Measurements from ENCODE around the gene KHDC1.

The KHDC1 gene

DNA sequence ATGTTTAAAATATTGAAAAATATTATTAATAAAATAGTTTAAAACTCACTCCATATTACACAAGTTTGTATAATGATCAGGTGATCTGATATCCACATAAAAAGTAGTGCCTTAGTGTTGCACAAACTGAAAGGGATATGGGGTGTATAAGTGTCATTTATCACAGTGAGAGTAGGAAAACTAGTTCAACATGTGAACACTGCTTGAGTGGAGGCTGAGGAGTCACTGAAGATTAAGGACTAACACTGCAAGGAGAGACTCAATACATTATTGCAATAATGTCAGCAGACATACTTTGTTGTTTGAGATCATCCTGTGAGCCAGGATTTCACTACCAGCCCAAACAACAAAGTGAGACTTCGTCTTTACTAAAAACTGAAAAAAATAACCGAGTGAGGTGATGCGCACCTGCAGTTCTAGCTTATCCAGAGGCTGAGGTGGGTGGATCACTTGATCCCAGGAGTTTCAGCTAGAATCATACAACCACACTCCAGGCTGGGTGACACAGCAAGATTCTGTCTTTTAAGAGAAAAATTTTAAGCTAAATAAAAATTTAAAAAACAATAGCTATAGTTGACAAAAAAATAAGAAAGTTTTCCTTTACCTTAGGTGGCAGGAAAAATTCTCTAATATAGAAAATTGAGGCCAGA, 35.3 kb downstream of the KHDC1 start:
- TF ChIP-seq, protein P1, sequence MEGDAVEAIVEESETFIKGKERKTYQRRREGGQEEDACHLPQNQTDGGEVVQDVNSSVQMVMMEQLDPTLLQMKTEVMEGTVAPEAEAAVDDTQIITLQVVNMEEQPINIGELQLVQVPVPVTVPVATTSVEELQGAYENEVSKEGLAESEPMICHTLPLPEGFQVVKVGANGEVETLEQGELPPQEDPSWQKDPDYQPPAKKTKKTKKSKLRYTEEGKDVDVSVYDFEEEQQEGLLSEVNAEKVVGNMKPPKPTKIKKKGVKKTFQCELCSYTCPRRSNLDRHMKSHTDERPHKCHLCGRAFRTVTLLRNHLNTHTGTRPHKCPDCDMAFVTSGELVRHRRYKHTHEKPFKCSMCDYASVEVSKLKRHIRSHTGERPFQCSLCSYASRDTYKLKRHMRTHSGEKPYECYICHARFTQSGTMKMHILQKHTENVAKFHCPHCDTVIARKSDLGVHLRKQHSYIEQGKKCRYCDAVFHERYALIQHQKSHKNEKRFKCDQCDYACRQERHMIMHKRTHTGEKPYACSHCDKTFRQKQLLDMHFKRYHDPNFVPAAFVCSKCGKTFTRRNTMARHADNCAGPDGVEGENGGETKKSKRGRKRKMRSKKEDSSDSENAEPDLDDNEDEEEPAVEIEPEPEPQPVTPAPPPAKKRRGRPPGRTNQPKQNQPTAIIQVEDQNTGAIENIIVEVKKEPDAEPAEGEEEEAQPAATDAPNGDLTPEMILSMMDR (IDR thresholded peaks at IDR 0.05): no peak
- DNase-seq: no peak
- no peaks in the 10 kb centered on the region for H3K4me1 ChIP-seq
- no peak overlapping the region for H3K27ac ChIP-seq
- H3K27me3 ChIP-seq: no peaks in the 10 kb centered on the region
- H3K9me3 ChIP-seq: no peaks in the 10 kb centered on the region
- no peak overlapping the region for H3K4me3 ChIP-seq
- H3K36me3 ChIP-seq: no peaks in the 10 kb centered on the region
- intact Hi-C loops (cut with DNase I; ENCODE audit: low total_unique reads): no loop called here

DNA sequence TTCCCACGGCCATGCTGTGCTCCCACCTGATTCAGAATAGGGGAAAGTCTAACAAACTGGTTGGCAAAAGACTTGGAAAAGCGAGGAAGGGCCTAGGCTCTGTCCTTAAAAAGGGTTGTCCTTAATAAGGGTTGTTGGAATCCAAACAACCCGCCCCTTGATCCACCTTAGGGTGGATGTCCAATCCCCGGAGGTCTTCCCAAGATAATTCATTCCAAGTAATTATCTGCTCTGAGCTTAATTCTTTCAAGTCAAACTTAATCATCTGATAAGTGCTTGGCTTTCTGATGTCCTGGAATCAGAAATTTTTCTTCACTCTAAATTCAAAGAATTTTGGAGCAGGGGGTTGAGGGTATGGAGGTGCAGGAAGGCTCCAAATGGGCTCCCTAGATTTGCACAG, 37.6 kb downstream of the KHDC1 start, which contains the start of gene KHDC1L:
Gene KHDC1L (minus strand): TSS at position 101 of the 400 bp plus-strand sequence. CDS start 88 bp downstream, at position 13.
- Histone ChIP-seq H3K4me3 (no peak within 1 kb of the TSS), H3K27ac (no peak within 1 kb of the TSS), H3K4me1 (no peaks in the 10 kb centered on the region), H3K36me3 (no peaks in the 10 kb centered on the region), H3K27me3 (no peaks in the 10 kb centered on the region), H3K9me3 (no peaks in the 10 kb centered on the region)
- TF ChIP-seq, protein P1 (IDR thresholded peaks at IDR 0.05): no peak
- DNase-seq: no peak
- intact Hi-C loops (cut with DNase I; ENCODE audit: low total_unique reads): no loop called here

- intact Hi-C loops (cut with DNase I; ENCODE audit: low total_unique reads): no loop called here
- H3K9me3 ChIP-seq: no peaks in the 10 kb centered on the region
Observed at GRCh38 chr6:73216859-73217258, 46.1 kb downstream of the KHDC1 start.

DNA sequence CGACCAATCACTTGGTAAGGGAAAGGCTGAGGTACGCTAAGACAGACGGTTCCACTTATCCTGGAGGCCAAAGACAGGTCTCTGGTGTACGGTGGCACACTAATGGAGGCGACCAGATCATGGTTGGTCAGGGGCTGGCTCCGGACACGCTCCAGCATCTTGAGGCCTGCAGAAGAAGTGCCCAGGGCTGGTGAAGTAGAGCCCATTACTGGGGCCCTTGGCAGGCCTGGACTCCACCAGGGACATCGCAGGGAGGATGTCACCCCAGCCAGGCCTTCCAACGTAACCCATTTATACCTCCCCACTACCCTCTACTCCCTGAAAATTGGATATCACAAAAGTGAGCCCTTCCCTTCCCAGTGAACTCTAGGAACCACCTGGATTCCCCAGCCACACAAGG, 53.9 kb downstream of the KHDC1 start:
- TF ChIP-seq, protein P1 (IDR thresholded peaks at IDR 0.05): no peak
- Histone ChIP-seq H3K9me3 (no peaks in the 10 kb centered on the region), H3K27me3 (no peaks in the 10 kb centered on the region), H3K4me3 (no peak overlapping the region), H3K27ac (no peak overlapping the region), H3K4me1 (no peaks in the 10 kb centered on the region), H3K36me3 (no peaks in the 10 kb centered on the region)
- intact Hi-C loops (cut with DNase I; ENCODE audit: low total_unique reads): no loop called here
- no peak for DNase-seq

More at GRCh38 chr6:73216859-73217258, 46.1 kb downstream of the KHDC1 start:
- no peaks in the 10 kb centered on the region for H3K4me1 ChIP-seq
- no peaks in the 10 kb centered on the region for H3K27me3 ChIP-seq
- no peaks in the 10 kb centered on the region for H3K36me3 ChIP-seq
- H3K4me3 ChIP-seq: no peak overlapping the region
- TF ChIP-seq, protein P1 (IDR thresholded peaks at IDR 0.05): no peak
- no peak overlapping the region for H3K27ac ChIP-seq
- no peak for DNase-seq

DNA sequence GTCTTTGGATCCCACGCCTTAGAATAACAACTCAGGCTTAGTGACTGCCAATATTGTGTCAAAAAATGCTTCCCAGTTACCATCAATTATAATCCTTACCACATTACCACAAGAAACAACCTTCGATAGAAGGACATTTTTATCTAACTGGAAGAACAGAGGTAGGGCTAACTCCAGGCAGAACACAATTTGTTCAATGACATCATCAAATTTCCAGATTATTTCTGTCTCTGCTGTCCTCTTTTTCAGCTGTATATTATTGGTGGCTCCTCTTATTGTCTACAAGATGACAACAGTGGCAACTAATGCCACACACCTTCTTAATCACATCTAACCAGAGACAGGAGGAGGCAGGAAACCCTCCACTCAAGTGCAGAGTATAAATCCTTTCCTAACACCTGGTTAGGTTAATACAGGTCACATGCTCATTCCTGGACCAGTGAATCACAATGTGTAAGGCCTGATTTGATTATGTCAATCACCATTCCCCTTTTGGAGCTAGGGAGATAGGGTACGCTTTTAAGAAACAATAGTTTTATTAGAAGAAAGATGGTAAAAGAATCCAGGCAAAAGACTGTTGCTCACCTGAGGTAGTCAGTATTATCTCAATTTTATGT, 55.7 kb downstream of the KHDC1 start:
- TF ChIP-seq, protein P1 (IDR thresholded peaks at IDR 0.05): no peak
- DNase-seq: no peak
- no peak overlapping the region for H3K27ac ChIP-seq
- H3K4me1 ChIP-seq: no peaks in the 10 kb centered on the region
- no peaks in the 10 kb centered on the region for H3K36me3 ChIP-seq
- no peak overlapping the region for H3K4me3 ChIP-seq
- H3K9me3 ChIP-seq: no peaks in the 10 kb centered on the region
- intact Hi-C loops (cut with DNase I; ENCODE audit: low total_unique reads): no loop called here
- no peaks in the 10 kb centered on the region for H3K27me3 ChIP-seq
